ENCODE measurements around the gene GRM2. TPM values are rescaled to one million over a fixed set of nuclear protein-coding genes. Genes with fewer than 3 reads are reported as not detected.

The GRM2 gene
- total RNA-seq, 4 donors from 2014 or later: 0.18 to 0.20 TPM; not detected in 2

DNA sequence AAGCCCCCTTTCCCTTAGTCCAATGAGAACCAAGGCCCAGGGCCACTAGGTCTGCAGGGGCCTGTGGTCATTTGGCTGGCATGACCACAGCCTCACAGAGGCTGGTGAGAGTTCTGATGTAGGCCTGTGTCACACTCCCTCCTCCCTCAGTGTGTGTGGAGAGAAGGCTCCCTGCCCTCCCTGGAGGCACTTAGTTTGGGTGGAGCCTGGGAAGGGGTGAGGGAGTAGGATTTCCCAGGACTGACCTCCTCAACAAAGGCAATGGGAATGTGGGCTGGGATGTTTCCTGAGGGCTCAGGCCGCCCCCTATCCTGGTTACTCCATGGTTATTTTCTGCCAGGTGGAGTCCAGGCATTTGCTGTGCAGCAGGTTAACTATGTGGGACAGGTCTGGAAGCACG is 28.2 kb upstream of the GRM2 start:
- in situ Hi-C loops (cut with MboI; ENCODE audit: low sequenced_read_pairs in 4 of 4): loop anchor here in 1 of 4 donors (25.0 kb wide), 1 partner anchor 291 kb away; the partner anchor contains the start of genes MANF and RBM15B
- no peak overlapping the region for H3K4me3 ChIP-seq
- no peaks in the 10 kb centered on the region for H3K9me3 ChIP-seq
- DNase-seq: no peak
- peaks cover 21 to 31% of the 10 kb centered on the region in 2 donors for H3K4me1 ChIP-seq
- H3K27ac ChIP-seq: no peak overlapping the region
- no peak for ATAC-seq
- no peaks in the 10 kb centered on the region for H3K36me3 ChIP-seq
- no peaks in the 10 kb centered on the region for H3K27me3 ChIP-seq
- TF ChIP-seq, protein P1, sequence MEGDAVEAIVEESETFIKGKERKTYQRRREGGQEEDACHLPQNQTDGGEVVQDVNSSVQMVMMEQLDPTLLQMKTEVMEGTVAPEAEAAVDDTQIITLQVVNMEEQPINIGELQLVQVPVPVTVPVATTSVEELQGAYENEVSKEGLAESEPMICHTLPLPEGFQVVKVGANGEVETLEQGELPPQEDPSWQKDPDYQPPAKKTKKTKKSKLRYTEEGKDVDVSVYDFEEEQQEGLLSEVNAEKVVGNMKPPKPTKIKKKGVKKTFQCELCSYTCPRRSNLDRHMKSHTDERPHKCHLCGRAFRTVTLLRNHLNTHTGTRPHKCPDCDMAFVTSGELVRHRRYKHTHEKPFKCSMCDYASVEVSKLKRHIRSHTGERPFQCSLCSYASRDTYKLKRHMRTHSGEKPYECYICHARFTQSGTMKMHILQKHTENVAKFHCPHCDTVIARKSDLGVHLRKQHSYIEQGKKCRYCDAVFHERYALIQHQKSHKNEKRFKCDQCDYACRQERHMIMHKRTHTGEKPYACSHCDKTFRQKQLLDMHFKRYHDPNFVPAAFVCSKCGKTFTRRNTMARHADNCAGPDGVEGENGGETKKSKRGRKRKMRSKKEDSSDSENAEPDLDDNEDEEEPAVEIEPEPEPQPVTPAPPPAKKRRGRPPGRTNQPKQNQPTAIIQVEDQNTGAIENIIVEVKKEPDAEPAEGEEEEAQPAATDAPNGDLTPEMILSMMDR (IDR thresholded peaks at IDR 0.05 in 4 of 5, conservative IDR thresholded peaks at IDR 0.05 in 1 of 5): no peak
- no peak for TF ChIP-seq POLR2A (IDR thresholded peaks at IDR 0.05)
- intact Hi-C loops (cut with DNase I; ENCODE audit: low total_unique reads): no loop called here

DNA sequence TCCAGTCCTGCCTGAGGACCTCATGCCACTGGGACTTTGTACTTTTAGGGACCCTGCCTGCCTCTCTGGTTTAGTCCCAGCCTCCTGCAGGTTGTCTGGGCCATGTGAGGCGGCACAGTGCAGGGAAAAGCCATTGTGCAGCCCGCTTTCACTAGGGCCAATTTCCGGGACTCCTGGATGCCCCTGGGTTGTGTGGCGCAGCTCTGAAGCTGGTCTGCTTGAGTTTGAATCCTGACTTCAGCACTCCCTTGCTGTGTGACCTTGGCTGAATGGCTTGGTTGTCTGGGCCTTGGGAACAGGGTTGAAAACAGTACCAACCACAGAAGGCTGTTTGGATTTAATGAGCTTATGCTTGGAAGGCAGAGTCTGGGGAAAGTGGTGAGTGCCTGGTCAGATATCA is 27.6 kb upstream of the GRM2 start:
- H3K4me3 ChIP-seq: no peak overlapping the region
- DNase-seq: no peak
- ATAC-seq: no peak
- in situ Hi-C loops (cut with MboI; ENCODE audit: low sequenced_read_pairs in 4 of 4) (loop anchor here in 1 of 4 donors (25.0 kb wide), 1 partner anchor 292 kb away; the partner anchor contains the start of genes MANF and RBM15B), intact Hi-C loops (cut with DNase I; ENCODE audit: low total_unique reads) (no loop called here)
- no peaks in the 10 kb centered on the region for H3K9me3 ChIP-seq
- H3K4me1 ChIP-seq: peaks cover 21 to 31% of the 10 kb centered on the region in 2 donors
- no peaks in the 10 kb centered on the region for H3K27me3 ChIP-seq
- H3K36me3 ChIP-seq: peaks cover 0 to under 1% of the 10 kb centered on the region in 2 donors
- TF ChIP-seq POLR2A (IDR thresholded peaks at IDR 0.05): no peak
- TF ChIP-seq, protein P1 (IDR thresholded peaks at IDR 0.05 in 4 of 5, conservative IDR thresholded peaks at IDR 0.05 in 1 of 5): no peak
- H3K27ac ChIP-seq: no peak overlapping the region

DNA sequence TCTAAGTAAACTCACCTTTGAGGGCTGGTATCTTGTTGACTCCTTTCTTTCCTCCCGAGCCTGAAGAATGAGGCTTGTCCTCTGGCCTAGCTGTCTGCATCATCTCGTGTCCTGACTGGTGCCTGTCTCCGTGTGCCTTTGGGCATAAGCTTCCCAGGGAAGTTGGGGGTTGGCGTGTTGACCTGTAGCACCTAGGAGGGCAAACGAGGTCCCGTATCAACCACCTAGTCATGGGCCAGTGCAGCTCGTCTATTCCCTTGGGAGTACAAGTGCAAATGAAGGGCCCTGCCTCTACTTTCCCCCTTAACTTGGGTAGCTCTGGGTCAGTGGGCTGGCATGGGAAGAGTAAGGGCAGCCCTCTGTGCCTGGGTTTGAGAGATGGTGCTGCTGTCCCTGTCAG is 27.1 kb upstream of the GRM2 start:
- in situ Hi-C loops (cut with MboI; ENCODE audit: low sequenced_read_pairs in 4 of 4): loop anchor here in 2 of 4 donors (5.0 to 25.0 kb wide), 2 partner anchors 177 to 292 kb away; partner anchors contain the start of genes DCAF1 (in 1 of the 2), MANF (in 1 of the 2) and RBM15B (in 1 of the 2)
- Histone ChIP-seq H3K36me3 (peaks cover 0 to 5% of the 10 kb centered on the region in 2 donors), H3K4me3 (no peak overlapping the region), H3K9me3 (no peaks in the 10 kb centered on the region), H3K27me3 (no peaks in the 10 kb centered on the region), H3K4me1 (peaks cover 20 to 33% of the 10 kb centered on the region in 2 donors), H3K27ac (no peak overlapping the region)
- DNase-seq: no peak
- no peak for ATAC-seq
- TF ChIP-seq POLR2A (IDR thresholded peaks at IDR 0.05): no peak
- TF ChIP-seq, protein P1 (IDR thresholded peaks at IDR 0.05 in 4 of 5, conservative IDR thresholded peaks at IDR 0.05 in 1 of 5): no peak
- intact Hi-C loops (cut with DNase I; ENCODE audit: low total_unique reads): no loop called here

DNA sequence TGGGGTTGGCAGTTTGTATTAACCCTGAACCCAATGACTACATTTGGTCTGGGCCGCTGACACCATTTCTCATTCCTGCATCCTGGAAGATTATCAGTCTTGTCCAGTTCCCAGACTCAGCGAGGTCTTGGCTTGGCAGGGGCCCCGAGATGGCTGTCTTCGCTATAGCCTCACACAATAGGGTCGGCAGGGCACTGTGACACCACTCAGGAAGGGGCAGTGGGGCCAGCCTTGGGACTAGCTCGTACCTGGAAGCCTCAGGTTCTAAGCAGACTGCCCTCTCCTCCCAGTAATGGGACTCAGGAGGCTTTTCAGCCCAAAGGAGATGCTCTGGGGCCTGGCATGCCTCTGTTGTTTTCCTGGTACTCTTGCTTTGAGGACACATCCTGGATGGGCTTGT is 26.7 kb upstream of the GRM2 start:
- Histone ChIP-seq H3K9me3 (no peaks in the 10 kb centered on the region), H3K4me1 (peaks cover 17 to 33% of the 10 kb centered on the region in 2 donors), H3K27me3 (no peaks in the 10 kb centered on the region), H3K4me3 (no peak overlapping the region), H3K36me3 (peaks cover 0 to 9% of the 10 kb centered on the region in 2 donors), H3K27ac (peak overlapping the region in 1 of 4 donors; percentile 9)
- in situ Hi-C loops (cut with MboI; ENCODE audit: low sequenced_read_pairs in 4 of 4): loop anchor here in 2 of 4 donors (5.0 to 25.0 kb wide), 2 partner anchors 178 to 293 kb away; partner anchors contain the start of genes DCAF1 (in 1 of the 2), MANF (in 1 of the 2) and RBM15B (in 1 of the 2)
- intact Hi-C loops (cut with DNase I; ENCODE audit: low total_unique reads): no loop called here
- TF ChIP-seq, protein P1 (IDR thresholded peaks at IDR 0.05 in 4 of 5, conservative IDR thresholded peaks at IDR 0.05 in 1 of 5): no peak
- DNase-seq: no peak
- ATAC-seq: no peak

Data from gastrocnemius medialis (tissue), 4 donors.